Measurements from ENCODE around the gene ZNF197. TPM values are rescaled to one million over a fixed set of nuclear protein-coding genes. Genes with fewer than 3 reads are reported as not detected.
A peak's percentile ranks its signal among the peaks of the same experiment; 100 is the strongest.

Gene ZNF197
- total RNA-seq, 2 experiments from 2014 or later: 2.8 to 4.8 TPM

DNA sequence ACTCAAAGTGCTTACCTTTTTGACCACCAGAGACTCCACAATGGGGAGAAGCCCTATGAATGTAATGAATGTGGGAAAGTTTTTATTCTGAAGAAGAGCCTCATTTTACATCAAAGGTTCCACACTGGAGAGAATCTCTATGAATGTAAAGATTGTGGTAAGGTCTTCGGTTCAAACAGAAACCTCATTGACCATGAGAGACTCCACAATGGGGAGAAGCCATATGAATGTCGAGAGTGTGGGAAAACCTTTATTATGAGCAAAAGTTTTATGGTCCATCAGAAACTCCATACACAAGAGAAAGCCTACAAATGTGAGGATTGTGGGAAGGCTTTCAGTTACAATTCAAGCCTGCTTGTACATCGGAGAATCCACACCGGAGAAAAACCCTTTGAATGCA is 18.2 kb downstream of the ZNF197 start:
- ChIA-PET POLR2A (no interaction called here), CTCF (ENCODE audit: unreplicated experiment) (no interaction called here)
- Histone ChIP-seq H3K9me3 (ENCODE audit: low read length) (no peaks in the 10 kb centered on the region), H3K79me2 (ENCODE audit: insufficient read depth, low read depth, low read length) (no peaks in the 10 kb centered on the region), H3K4me1 (ENCODE audit: insufficient read depth, low read length, poor library complexity, severe bottlenecking) (peaks cover 16% of the 10 kb centered on the region), H3K27ac (ENCODE audit: low read depth, low read length, poor library complexity, severe bottlenecking) (no peak overlapping the region), H2AFZ (ENCODE audit: low read length) (no peak overlapping the region), H3K4me2 (ENCODE audit: low read length) (no peak overlapping the region), H3K9me2 (ENCODE audit: insufficient read depth, low read length) (no peaks in the 10 kb centered on the region; the same call in 1 of the 2 replicates), H3K4me3 (ENCODE audit: low read depth, low read length, poor library complexity, severe bottlenecking) (no peak overlapping the region), H4K20me1 (ENCODE audit: insufficient read depth, low read length) (no peaks in the 10 kb centered on the region), H3K36me3 (ENCODE audit: insufficient read depth, low read length) (peaks cover 22% of the 10 kb centered on the region)
- intact Hi-C loops (cut with micrococcal nuclease; ENCODE audit: unreplicated experiment): no loop called here
- TF ChIP-seq EZH2phosphoT487 (IDR thresholded peaks at IDR 0.05; ENCODE audit: borderline replicate concordance, low read depth, low read length) (no peak), CTCF (conservative IDR thresholded peaks at IDR 0.05; ENCODE audit: low read length) (no peak)
- DNase-seq (ENCODE audit: low spot score): no peak
- BruUV-seq (replicated peaks): no TSS peak

DNA sequence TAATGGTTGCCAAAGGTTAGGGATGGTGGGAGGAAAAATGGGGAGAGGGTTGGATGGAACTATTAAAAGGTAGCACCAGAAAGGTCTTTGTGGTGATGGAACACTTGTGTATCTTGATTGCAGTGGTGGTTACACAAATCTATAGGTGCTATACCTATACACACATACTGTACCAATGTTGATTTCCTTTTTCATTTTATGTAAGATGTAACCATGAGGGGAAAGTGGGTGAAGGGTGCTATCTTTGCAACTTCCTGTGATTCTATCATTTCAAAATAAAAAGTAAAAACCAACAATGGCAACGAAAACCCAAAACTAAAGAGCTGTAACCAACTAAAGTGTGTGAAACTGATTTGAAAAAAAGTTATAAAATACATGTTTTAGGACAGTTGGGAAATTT is 22.9 kb downstream of the ZNF197 start:
- no peak for DNase-seq (ENCODE audit: low spot score)
- TF ChIP-seq CTCF (conservative IDR thresholded peaks at IDR 0.05; ENCODE audit: low read length): no peak
- peaks cover 23% of the 10 kb centered on the region for H3K4me1 ChIP-seq (ENCODE audit: insufficient read depth, low read length, poor library complexity, severe bottlenecking)
- no peak overlapping the region for H3K27ac ChIP-seq (ENCODE audit: low read depth, low read length, poor library complexity, severe bottlenecking)
- CTCF ChIA-PET (ENCODE audit: unreplicated experiment): no interaction called here
- H3K9me3 ChIP-seq (ENCODE audit: low read length): no peaks in the 10 kb centered on the region
- H3K36me3 ChIP-seq (ENCODE audit: insufficient read depth, low read length): peaks cover 32% of the 10 kb centered on the region
- H3K4me3 ChIP-seq (ENCODE audit: low read depth, low read length, poor library complexity, severe bottlenecking): peak overlapping the region; percentile 89
- H3K9me2 ChIP-seq (ENCODE audit: insufficient read depth, low read length): no peaks in the 10 kb centered on the region; the same call in 1 of the 2 replicates
- intact Hi-C loops (cut with micrococcal nuclease; ENCODE audit: unreplicated experiment): loop anchor here (2.0 kb wide), 1 partner anchor 23 kb away; the partner anchor contains the start of gene ZNF197
- H4K20me1 ChIP-seq (ENCODE audit: insufficient read depth, low read length): no peaks in the 10 kb centered on the region
- no TSS peak for BruUV-seq (replicated peaks)
- POLR2A ChIA-PET: interaction anchor here (1.0 to 1.8 kb wide), 4 partner anchors 8 to 38 kb away, joined by 3 to 8 read pairs (median 4); partner anchors contain the start of gene ZNF197
- peak overlapping the region; percentile 68 for H3K4me2 ChIP-seq (ENCODE audit: low read length)
- peak overlapping the region; percentile 86; the same call in 1 of the 2 replicates for H2AFZ ChIP-seq (ENCODE audit: low read length)
- peaks cover 11% of the 10 kb centered on the region; the same call in 1 of the 2 replicates for H3K79me2 ChIP-seq (ENCODE audit: insufficient read depth, low read depth, low read length)

DNA sequence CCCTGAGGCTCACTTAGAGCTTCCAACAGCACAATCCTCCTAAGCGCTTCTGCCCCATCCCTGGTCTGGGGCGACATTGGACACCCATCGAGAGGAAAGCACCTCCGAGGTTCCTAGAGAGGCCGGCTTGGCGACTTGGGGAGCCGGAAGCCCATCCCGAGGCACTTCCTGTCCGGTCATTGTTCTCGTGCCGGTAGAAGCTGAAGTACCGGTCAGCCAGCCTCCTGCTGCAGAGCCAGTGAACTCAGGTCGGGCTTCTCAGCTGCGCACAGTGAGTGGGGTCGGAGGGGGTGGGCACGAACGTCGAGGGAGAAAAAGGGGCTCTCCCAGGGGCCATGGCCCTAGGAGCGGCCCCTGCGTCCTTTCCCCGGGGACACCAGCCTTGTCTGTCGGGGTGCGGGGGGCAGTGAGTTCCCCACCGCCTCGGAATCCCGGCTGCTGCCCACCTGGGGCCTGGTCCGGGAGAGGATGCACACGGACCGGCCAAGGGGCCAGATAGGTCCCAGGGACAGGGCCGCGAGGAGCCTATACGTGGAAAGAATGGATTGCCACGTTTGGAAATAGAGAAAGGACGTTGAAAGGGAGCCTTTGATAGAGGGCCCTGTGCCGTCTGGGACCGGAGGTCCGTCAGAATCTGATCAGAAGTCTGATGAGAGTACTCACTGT is 23.9 kb downstream of the ZNF197 start, which contains the start of gene ZNF35:
Gene ZNF35 (plus strand): TSS at position 169 of the 666 bp plus-strand sequence. CDS start 2,336 bp downstream, outside the sequence.
- peak within 1 kb of the TSS; percentile 68 for H3K4me2 ChIP-seq (ENCODE audit: low read length)
- BruUV-seq (replicated peaks): TSS peak; percentile 61
- no peaks in the 10 kb centered on the region; the same call in 1 of the 2 replicates for H3K9me2 ChIP-seq (ENCODE audit: insufficient read depth, low read length)
- intact Hi-C loops (cut with micrococcal nuclease; ENCODE audit: unreplicated experiment): loop anchor here (2.0 kb wide), 1 partner anchor 24 kb away; the partner anchor contains the start of gene ZNF197
- ChIA-PET CTCF (ENCODE audit: unreplicated experiment) (no interaction called here), POLR2A (interaction anchor here (1.0 to 1.8 kb wide), 4 partner anchors 9 to 37 kb away, joined by 3 to 8 read pairs (median 4); partner anchors contain the start of gene ZNF197)
- H3K27ac ChIP-seq (ENCODE audit: low read depth, low read length, poor library complexity, severe bottlenecking): no peak within 1 kb of the TSS
- peak within 1 kb of the TSS; percentile 86 for H2AFZ ChIP-seq (ENCODE audit: low read length)
- TF ChIP-seq CTCF (conservative IDR thresholded peaks at IDR 0.05; ENCODE audit: low read length) (no peak), EZH2phosphoT487 (IDR thresholded peaks at IDR 0.05; ENCODE audit: borderline replicate concordance, low read depth, low read length) (no peak)
- H3K9me3 ChIP-seq (ENCODE audit: low read length): no peaks in the 10 kb centered on the region
- H4K20me1 ChIP-seq (ENCODE audit: insufficient read depth, low read length): no peaks in the 10 kb centered on the region
- peaks cover 11% of the 10 kb centered on the region; the same call in 1 of the 2 replicates for H3K79me2 ChIP-seq (ENCODE audit: insufficient read depth, low read depth, low read length)
- H3K36me3 ChIP-seq (ENCODE audit: insufficient read depth, low read length): peaks cover 32% of the 10 kb centered on the region
- peak; percentile 86 for DNase-seq (ENCODE audit: low spot score)
- peaks cover 23% of the 10 kb centered on the region for H3K4me1 ChIP-seq (ENCODE audit: insufficient read depth, low read length, poor library complexity, severe bottlenecking)
- peak within 1 kb of the TSS; percentile 89 for H3K4me3 ChIP-seq (ENCODE audit: low read depth, low read length, poor library complexity, severe bottlenecking)

Data from OCI-LY7 (cell line).